Endothelial cell of umbilical vein (primary cell): ENCODE measurements around the gene CLIP4.

Source experiments
- EZH2 ChIP-seq: IDR thresholded peaks from 2 replicates; pipeline ENCODE4 v1.6.1; 2012; ENCODE audit warnings: borderline replicate concordance, low read depth, mild to moderate bottlenecking, moderate library complexity, low read length, inconsistent platforms; ENCODE audit not compliant: severe bottlenecking
- FOS ChIP-seq: IDR thresholded peaks from 2 replicates; pipeline ENCODE4 v1.6.1; 2011; ENCODE audit warnings: mild to moderate bottlenecking, low read length, moderate library complexity, borderline replicate concordance; ENCODE audit not compliant: insufficient read depth
- GATA2 ChIP-seq: IDR thresholded peaks from 2 replicates; pipeline ENCODE4 v1.7.0; 2011; ENCODE audit warnings: low read depth, mild to moderate bottlenecking, moderate library complexity, mixed read lengths, low read length; ENCODE audit not compliant: insufficient read length, insufficient read depth
- JUN ChIP-seq: IDR thresholded peaks from 2 replicates; pipeline ENCODE4 v1.6.1; 2011; ENCODE audit warnings: borderline replicate concordance, low read depth; ENCODE audit not compliant: insufficient read length, insufficient read depth
- MAX ChIP-seq: IDR thresholded peaks from 2 replicates; pipeline ENCODE4 v1.6.1; 2011; ENCODE audit not compliant: insufficient read depth, insufficient read length
- MYC ChIP-seq: IDR thresholded peaks from one replicate; pipeline ENCODE4 v1.6.1; 2011; ENCODE audit warnings: mild to moderate bottlenecking, low read depth, low read length
- POLR2A ChIP-seq: IDR thresholded peaks from 2 replicates; pipeline ENCODE4 v1.6.1; 2012; ENCODE audit warnings: low read depth, mild to moderate bottlenecking, control low read depth, low read length
- POLR2AphosphoS5 ChIP-seq: IDR thresholded peaks from 2 replicates; pipeline ENCODE4 v1.6.1; 2012; ENCODE audit warnings: low read depth, mild to moderate bottlenecking, control low read depth, low read length, moderate library complexity; ENCODE audit not compliant: insufficient read depth
- TF ChIP-seq, protein P1 (sequence below), 2 donors: IDR thresholded peaks; 1 replicate in 1 of 2; 2 replicates in 1 of 2; pipeline ENCODE4 v1.5.1; 2011; ENCODE audit warnings: low read length in 2 of 2, mild to moderate bottlenecking in 2 of 2, moderate library complexity in 2 of 2, control low read depth in 1 of 2, inconsistent platforms in 1 of 2, low read depth in 1 of 2; ENCODE audit not compliant: insufficient read depth in 1 of 2; ENCODE audit errors: extremely low read depth in 1 of 2

- TF ChIP-seq EZH2 (no peak), POLR2A (no peak), POLR2AphosphoS5 (no peak), GATA2 (no peak), MAX (no peak), MYC (no peak), FOS (no peak), JUN (no peak)
- TF ChIP-seq, protein P1, sequence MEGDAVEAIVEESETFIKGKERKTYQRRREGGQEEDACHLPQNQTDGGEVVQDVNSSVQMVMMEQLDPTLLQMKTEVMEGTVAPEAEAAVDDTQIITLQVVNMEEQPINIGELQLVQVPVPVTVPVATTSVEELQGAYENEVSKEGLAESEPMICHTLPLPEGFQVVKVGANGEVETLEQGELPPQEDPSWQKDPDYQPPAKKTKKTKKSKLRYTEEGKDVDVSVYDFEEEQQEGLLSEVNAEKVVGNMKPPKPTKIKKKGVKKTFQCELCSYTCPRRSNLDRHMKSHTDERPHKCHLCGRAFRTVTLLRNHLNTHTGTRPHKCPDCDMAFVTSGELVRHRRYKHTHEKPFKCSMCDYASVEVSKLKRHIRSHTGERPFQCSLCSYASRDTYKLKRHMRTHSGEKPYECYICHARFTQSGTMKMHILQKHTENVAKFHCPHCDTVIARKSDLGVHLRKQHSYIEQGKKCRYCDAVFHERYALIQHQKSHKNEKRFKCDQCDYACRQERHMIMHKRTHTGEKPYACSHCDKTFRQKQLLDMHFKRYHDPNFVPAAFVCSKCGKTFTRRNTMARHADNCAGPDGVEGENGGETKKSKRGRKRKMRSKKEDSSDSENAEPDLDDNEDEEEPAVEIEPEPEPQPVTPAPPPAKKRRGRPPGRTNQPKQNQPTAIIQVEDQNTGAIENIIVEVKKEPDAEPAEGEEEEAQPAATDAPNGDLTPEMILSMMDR (IDR thresholded peaks at IDR 0.05; ENCODE audit: extremely low read depth in 1 of 2, insufficient read depth in 1 of 2, low read depth in 1 of 2, low read length in 2 of 2), result no peak
Measured at GRCh38 chr2:29226375-29226774, 111.2 kb downstream of the CLIP4 start.
